22Rv1 (cell line): ENCODE data around the gene SLC15A5.

Source experiments
- H3K27ac ChIP-seq: fragments of 450-650 bp; 2 replicates; pipeline ENCODE4 v1.5.1; 2017
- CTCF ChIP-seq: fragments of 450-650 bp; IDR thresholded peaks from 2 replicates; pipeline ENCODE4 v1.5.1; 2017; ENCODE audit warnings: mild to moderate bottlenecking
- ZFX ChIP-seq: fragments of 450-650 bp; IDR thresholded peaks from 2 replicates; pipeline ENCODE4 v1.6.1; 2017; ENCODE audit warnings: antibody characterized with exemption, borderline replicate concordance

The SLC15A5 gene

GRCh38 chr12:16307856-16308475, 30.5 kb upstream of the SLC15A5 start:
- TF ChIP-seq ZFX (no peak), CTCF (no peak)
- H3K27ac ChIP-seq: no peak overlapping the region

- TF ChIP-seq ZFX (no peak), CTCF (no peak)
- no peak overlapping the region for H3K27ac ChIP-seq
Measured at GRCh38 chr12:16303939-16304338, 26.5 kb upstream of the SLC15A5 start.

GRCh38 chr12:16300736-16301135, 23.3 kb upstream of the SLC15A5 start:
- TF ChIP-seq CTCF: no peak
- no peak for TF ChIP-seq ZFX
- no peak overlapping the region for H3K27ac ChIP-seq

- TF ChIP-seq ZFX (no peak), CTCF (no peak)
- H3K27ac ChIP-seq: no peak overlapping the region
Measured at GRCh38 chr12:16300122-16300521, 22.6 kb upstream of the SLC15A5 start.

GRCh38 chr12:16299403-16299802, 21.9 kb upstream of the SLC15A5 start:
- H3K27ac ChIP-seq: no peak overlapping the region
- no peak for TF ChIP-seq CTCF
- no peak for TF ChIP-seq ZFX

GRCh38 chr12:16297521-16297920, 20.0 kb upstream of the SLC15A5 start:
- H3K27ac ChIP-seq: no peak overlapping the region
- TF ChIP-seq CTCF: no peak
- no peak for TF ChIP-seq ZFX

GRCh38 chr12:16294376-16294956, 17.0 kb upstream of the SLC15A5 start:
- no peak overlapping the region for H3K27ac ChIP-seq
- TF ChIP-seq CTCF: no peak
- no peak for TF ChIP-seq ZFX
